ENCODE results near the gene HOXD9. TPM values are rescaled to one million over a fixed set of nuclear protein-coding genes. Genes with fewer than 3 reads are reported as not detected.

HOXD9 gene
- total RNA-seq, 1 donor from 2014 or later = not detected

- Histone ChIP-seq H3K36me3 (no peaks in the 10 kb centered on the region), H3K9me3 (no peaks in the 10 kb centered on the region), H3K4me3 (peak overlapping the region; percentile 61 to 88), H3K4me1 (peaks cover 0 to 6% of the 10 kb centered on the region in 2 donors), H3K27ac (peak overlapping the region; percentile 89 to 96), H3K27me3 (no peaks in the 10 kb centered on the region)
- DNase-seq (ENCODE audit: low spot score in 2 of 2) = peak in 1 of 2 donors; percentile 63
- intact Hi-C loops (cut with DNase I) = loop anchor here (5.0 to 10.0 kb wide), 4 partner anchors 684 to 1206 kb away; no protein-coding TSS in a partner anchor
- no peak for TF ChIP-seq CTCF (IDR thresholded peaks at IDR 0.05)
Measured at GRCh38 chr2:176128172-176128981, 5.9 kb downstream of the HOXD9 start.

GRCh38 chr2:176128982-176129796 is 6.7 kb downstream of the HOXD9 start, which contains the start of gene HOXD8:
Gene HOXD8, plus strand, starts transcription at chr2:176129705. Its CDS starts 662 bp downstream, at chr2:176130367.
- Histone ChIP-seq H3K9me3 (no peaks in the 10 kb centered on the region), H3K36me3 (no peaks in the 10 kb centered on the region), H3K27me3 (no peaks in the 10 kb centered on the region), H3K4me3 (peak within 1 kb of the TSS; percentile 61 to 88), H3K4me1 (peaks cover 0 to 5% of the 10 kb centered on the region in 2 donors), H3K27ac (peak within 1 kb of the TSS; percentile 89 to 96)
- no peak for TF ChIP-seq CTCF (IDR thresholded peaks at IDR 0.05)
- DNase-seq (ENCODE audit: low spot score in 2 of 2) = peak in 1 of 2 donors; percentile 81
- intact Hi-C loops (cut with DNase I) = loop anchor here (5.0 to 10.0 kb wide), 4 partner anchors 683 to 1206 kb away; no protein-coding TSS in a partner anchor

DNA sequence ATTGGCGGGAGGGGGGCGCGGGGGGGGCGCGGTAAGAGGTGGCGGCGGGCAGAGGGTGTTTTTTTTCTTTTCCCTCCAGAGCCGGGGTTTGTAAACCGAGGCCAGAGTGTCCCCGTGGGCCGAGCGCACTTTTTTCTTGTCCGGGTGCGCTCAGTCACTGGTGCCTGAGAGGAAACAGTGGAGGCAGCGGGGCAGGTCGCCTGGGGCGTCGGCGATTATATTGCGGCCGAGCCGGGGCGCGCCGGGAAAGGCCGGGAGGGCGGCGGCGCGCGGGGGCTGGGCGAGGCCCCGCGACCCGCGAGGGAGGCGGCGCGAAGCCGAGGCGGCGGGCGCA is 7.3 kb downstream of the HOXD9 start:
- Histone ChIP-seq H3K27me3 (no peaks in the 10 kb centered on the region), H3K4me1 (peaks cover 0 to 5% of the 10 kb centered on the region in 2 donors), H3K36me3 (no peaks in the 10 kb centered on the region), H3K4me3 (peak overlapping the region; percentile 61 to 88), H3K9me3 (no peaks in the 10 kb centered on the region), H3K27ac (peak overlapping the region; percentile 89 to 96)
- no peak for DNase-seq (ENCODE audit: low spot score in 2 of 2)
- intact Hi-C loops (cut with DNase I) = loop anchor here (5.0 to 10.0 kb wide), 4 partner anchors 683 to 1205 kb away; no protein-coding TSS in a partner anchor
- TF ChIP-seq CTCF (IDR thresholded peaks at IDR 0.05) = no peak

GRCh38 chr2:176130147-176130956 is 7.8 kb downstream of the HOXD9 start:
- Histone ChIP-seq H3K27me3 (no peaks in the 10 kb centered on the region), H3K4me1 (peaks cover 0 to 8% of the 10 kb centered on the region in 2 donors), H3K4me3 (peak overlapping the region; percentile 61 to 88), H3K27ac (peak overlapping the region; percentile 89 to 96), H3K9me3 (no peaks in the 10 kb centered on the region), H3K36me3 (no peaks in the 10 kb centered on the region)
- no peak for TF ChIP-seq CTCF (IDR thresholded peaks at IDR 0.05)
- intact Hi-C loops (cut with DNase I) = no loop called here
- DNase-seq (ENCODE audit: low spot score in 2 of 2) = no peak

All from ascending aorta (tissue), 2 donors.